ENCODE measurements around the gene PPT2. TPM values are rescaled to one million over a fixed set of nuclear protein-coding genes. Genes with fewer than 3 reads are reported as not detected.
"Not testable (repeated sequence)": the region's sequence is repeated elsewhere in the genome, so short reads cannot be mapped to it uniquely, and the experiment has no call there.

PPT2 gene
- total RNA-seq, 1 donor from 2014 or later: 9.8 TPM

- intact Hi-C loops (cut with micrococcal nuclease): not testable (repeated sequence)
Observed at GRCh38 chr6:32187725-32188380, 33.9 kb downstream of the PPT2 start.

DNA sequence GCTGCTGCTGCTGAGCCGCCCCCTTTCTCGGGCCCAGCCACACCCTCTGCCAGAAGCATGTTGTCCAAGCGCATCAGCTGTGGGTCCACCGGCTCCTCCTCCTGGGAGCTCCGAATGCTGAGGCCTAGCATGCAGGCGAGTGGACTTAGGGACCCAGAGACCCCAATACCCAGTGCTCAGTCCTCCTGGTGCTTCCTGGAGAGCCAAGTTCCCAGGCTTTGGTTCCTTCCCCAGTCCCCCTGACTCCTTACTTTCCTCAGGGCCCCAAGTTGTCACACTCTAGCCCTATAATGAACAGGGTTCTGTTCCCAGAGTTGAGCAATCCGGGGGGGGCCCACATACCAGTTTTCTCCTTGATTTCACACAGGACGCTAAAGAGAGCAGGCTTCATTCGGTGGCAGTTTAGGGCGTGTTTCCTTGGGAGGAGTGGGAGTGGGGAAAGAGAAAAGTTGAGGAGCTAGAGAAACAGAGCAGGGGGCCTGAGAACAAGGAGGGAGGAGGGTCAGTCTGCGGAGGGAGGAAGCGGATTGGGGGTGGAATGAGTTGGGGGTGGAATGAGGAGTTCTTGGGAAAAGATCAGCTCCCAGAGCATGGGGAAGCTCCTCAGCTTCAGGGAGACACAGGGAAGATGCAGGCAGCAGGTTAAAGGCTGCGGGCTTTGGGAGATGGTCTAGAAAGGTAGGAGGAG is 34.6 kb downstream of the PPT2 start:
- intact Hi-C loops (cut with micrococcal nuclease): no loop called here

- intact Hi-C loops (cut with micrococcal nuclease): no loop called here
Observed at GRCh38 chr6:32189069-32189741, 35.3 kb downstream of the PPT2 start.

GRCh38 chr6:32189742-32190053 is 35.8 kb downstream of the PPT2 start:
- intact Hi-C loops (cut with micrococcal nuclease): loop anchor here (1.0 to 10.0 kb wide), 8 partner anchors 11 to 1545 kb away; partner anchors contain the start of genes B3GALT4, C6orf136, CLIC1 and EHMT2

GRCh38 chr6:32190054-32190851 is 36.3 kb downstream of the PPT2 start, which contains the start of gene PBX2:
TSS of gene PBX2 (minus strand) at chr6:32190202. CDS start at chr6:32189915, 287 bp downstream.
- intact Hi-C loops (cut with micrococcal nuclease): loop anchor here (1.0 to 10.0 kb wide), 8 partner anchors 12 to 1545 kb away; partner anchors contain the start of genes B3GALT4, C6orf136, CLIC1 and EHMT2

GRCh38 chr6:32190911-32191677 is 37.2 kb downstream of the PPT2 start:
- intact Hi-C loops (cut with micrococcal nuclease): loop anchor here (1.0 to 10.0 kb wide), 8 partner anchors 13 to 1546 kb away; partner anchors contain the start of genes B3GALT4, C6orf136, CLIC1 and EHMT2

DNA sequence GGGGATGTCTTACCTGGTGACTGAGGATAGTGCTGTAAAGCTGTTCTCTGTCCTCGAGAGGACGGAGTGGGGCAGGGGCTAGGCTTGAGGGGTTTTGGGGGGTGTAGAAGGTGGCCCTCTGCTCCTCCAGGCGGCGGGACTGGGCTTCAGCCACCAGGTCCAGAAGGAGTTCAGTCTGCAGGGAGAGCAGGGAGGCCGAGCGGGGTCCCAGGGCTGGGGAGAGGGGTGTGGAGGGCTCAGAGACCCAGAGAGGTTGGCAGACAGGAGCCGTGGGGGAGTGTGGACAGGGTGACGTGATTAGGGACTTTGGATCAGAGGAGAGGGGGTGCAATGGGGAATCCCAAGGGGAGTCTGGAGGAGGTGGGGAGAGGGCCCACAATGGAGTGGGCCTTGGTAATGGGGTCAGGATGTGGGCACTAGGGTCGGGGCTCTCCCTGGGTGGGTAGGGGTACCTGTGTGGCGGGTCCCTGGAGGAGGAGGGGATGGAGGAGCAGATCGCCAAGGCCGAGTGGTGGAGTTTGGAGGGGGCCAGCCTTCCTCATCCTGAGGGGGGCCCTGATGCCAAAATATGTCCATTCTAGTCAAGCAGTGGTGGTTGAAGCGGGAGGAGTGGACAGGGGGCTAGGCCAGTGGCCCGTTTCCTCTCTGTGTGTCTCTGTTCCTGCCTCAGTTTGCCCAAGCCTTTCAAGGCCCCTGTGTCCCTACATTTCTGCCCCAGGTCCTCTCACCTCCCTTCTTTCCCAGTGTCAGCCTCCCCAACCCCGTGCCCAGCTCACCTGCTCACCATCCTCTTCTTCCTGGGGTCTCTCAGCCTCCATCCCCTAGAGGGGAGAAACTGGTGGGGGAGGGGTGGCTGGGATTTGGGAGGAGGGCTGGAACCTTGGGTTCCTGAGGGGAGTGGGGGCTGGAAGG is 38.0 kb downstream of the PPT2 start:
- intact Hi-C loops (cut with micrococcal nuclease): loop anchor here (1.0 to 10.0 kb wide), 7 partner anchors 73 to 1547 kb away; partner anchors contain the start of genes B3GALT4, C6orf136, CLIC1 and EHMT2

DNA sequence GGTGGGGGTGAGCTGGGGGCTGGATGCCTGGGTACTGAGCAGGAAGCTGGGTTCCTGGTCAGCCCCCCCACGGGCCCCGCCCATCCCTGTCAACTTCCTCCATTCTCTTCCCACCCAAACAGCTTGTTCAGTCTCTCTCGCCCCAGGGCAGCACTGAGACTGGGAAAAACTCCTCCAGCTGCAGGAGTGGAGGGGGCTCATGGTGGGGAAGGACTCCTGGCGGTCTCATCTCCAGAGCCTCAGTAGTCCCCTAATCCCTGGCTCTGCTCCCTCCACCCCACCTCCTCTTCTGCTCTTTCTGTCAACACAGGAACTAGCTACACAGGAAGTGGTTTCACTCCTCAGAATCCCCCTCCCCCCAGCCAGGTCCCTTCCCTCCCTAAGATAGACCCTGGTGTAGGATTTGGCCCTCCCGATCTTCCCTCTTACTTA is 38.7 kb downstream of the PPT2 start, which contains the start of gene GPSM3:
GPSM3 (minus strand) TSS at position 36 of the 432 bp plus-strand sequence. CDS start 130 bp downstream, outside the sequence.
- intact Hi-C loops (cut with micrococcal nuclease): loop anchor here (1.0 to 10.0 kb wide), 7 partner anchors 73 to 1548 kb away; partner anchors contain the start of genes B3GALT4, C6orf136, CLIC1 and EHMT2

DNA sequence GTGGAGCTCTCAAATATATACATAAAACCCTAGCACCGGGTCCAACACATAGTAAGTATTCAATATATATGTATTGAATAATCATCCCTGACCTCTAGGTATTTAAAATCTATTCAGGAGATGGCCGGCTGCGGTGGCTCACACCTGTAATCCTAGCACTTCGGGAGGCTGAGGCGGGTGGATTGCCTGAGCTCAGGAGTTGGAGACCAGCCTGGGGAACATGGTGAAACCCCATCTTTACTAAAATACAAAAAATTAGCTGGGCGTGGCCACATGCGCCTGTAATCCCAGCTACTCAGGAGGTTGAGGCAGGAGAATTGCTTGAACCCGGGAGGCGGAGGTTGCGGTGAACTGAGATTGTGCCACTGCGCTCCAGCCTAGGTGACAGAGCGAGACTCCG is 39.2 kb downstream of the PPT2 start:
- intact Hi-C loops (cut with micrococcal nuclease): loop anchor here (5.0 to 10.0 kb wide), 6 partner anchors 236 to 1548 kb away; partner anchors contain the start of genes B3GALT4, C6orf136, CLIC1 and EHMT2

- intact Hi-C loops (cut with micrococcal nuclease): loop anchor here (2.0 to 10.0 kb wide), 9 partner anchors 237 to 1550 kb away; partner anchors contain the start of genes B3GALT4, C6orf136, CLIC1 and EHMT2
Observed at GRCh38 chr6:32194388-32194787, 40.4 kb downstream of the PPT2 start.

DNA sequence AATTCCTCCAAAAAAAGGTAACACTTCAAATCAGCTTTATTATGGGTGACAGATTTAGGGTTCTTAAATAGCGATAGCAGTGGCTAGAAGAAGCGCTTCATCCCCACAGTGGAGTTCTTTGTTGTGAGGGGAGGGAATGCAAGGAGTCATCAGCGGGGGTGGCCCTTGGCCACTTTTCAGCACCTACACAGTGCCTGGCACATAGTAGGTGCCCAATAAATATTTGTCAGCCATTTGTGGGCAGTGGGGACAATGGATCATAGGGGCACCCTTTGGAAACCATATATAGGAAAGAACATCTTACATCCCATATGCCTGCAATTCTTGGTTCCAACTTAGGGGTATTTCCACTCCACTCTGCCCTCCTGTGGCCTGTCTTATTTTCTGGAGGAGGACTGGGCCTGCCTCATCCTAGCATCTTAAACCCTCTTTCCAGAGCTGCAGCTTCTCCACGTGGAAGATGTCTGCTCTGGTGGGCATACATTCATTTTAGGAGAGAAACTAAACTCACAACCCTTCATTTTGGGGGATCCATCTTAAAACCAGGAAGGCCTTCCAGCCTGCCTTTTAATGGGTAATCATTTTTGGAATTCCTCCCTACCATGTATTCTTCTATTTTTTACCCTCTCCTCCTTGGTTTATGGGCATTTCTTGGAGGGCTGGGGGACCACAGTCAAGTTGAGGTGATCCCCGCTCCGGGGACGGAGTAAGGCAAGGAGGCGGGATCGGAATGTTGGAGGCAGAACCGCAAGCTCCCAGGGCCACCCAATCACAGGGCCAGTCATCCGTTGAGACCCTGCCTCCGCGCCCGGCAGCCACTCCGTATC is 41.1 kb downstream of the PPT2 start:
- intact Hi-C loops (cut with micrococcal nuclease): loop anchor here (1.0 to 10.0 kb wide), 24 partner anchors 17 to 1550 kb away; partner anchors contain the start of genes ATP6V1G2, B3GALT4, BAG6 and BRD2

GRCh38 chr6:32195652-32195901 is 41.6 kb downstream of the PPT2 start:
- intact Hi-C loops (cut with micrococcal nuclease): loop anchor here (1.0 to 10.0 kb wide), 21 partner anchors 17 to 1551 kb away; partner anchors contain the start of genes ATP6V1G2, B3GALT4, BAG6 and BRD2

DNA sequence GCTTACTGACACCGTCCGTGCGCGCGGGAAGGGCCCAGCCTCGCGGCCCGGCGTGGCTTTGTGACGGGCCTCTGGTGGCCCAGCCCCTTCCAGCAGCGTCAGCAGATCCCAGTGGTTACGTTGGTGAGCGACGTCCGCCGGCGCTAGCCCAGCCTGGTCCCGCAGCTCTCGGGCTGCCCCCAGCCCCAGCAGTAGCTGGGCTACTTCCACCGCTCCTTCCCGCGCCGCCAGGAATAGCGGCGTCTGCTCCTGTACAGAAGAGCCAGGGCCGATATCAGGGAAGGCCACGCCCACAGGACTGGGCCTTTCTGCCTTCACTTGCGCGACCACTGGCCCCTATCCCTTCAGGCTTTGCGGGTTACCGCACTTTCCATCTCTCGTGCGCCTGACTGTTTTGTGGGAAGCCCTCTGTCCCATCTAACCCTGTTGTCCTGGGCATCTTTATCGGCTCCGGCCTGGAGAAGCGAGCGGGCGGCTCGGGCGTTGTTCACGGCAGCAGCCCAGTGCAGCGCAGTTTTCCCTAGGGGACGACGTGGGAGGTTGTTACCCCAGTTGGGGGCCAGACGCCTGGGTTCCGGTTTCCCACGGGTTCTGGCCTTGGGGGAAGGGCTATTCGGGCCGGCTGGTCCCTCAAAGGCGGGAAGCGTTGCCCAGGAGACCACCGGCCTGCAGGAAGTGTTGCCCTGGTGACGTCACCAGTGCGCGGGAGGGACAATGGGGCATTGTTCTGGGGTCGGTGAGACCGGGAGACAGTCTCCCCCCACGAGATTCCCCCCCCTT is 42.2 kb downstream of the PPT2 start:
- intact Hi-C loops (cut with micrococcal nuclease): loop anchor here (1.0 to 10.0 kb wide), 21 partner anchors 18 to 1551 kb away; partner anchors contain the start of genes ATP6V1G2, B3GALT4, BAG6 and BRD2

GRCh38 chr6:32196682-32197616 is 43.0 kb downstream of the PPT2 start:
- intact Hi-C loops (cut with micrococcal nuclease): loop anchor here (5.0 to 10.0 kb wide), 6 partner anchors 362 to 1552 kb away; partner anchors contain the start of genes ATP6V1G2, B3GALT4, BAG6 and C6orf136

DNA sequence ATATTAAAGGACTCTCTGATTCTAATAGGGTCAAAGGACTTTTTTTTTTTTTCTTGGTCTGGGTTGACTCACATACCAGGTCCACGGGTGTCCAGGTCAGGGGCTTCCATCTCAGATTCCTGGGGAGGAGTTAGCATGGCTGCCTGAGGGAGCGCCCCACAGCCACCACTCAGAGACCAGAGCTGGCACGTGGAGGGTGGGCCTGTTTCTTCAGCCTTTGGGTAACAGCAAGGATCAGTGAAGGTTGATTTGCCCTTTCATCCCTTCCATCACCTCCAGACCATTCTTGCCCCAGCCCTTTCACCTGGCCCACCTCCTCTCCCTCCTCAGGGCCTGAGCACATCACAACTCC is 44.4 kb downstream of the PPT2 start:
- intact Hi-C loops (cut with micrococcal nuclease): loop anchor here (5.0 to 10.0 kb wide), 6 partner anchors 364 to 1554 kb away; partner anchors contain the start of genes ATP6V1G2, B3GALT4, BAG6 and C6orf136

Data from T-helper 1 cell treated with Interleukin-12 subunit alpha and Interleukin-12 subunit beta and Interleukin-4 antibody, amounts not matched to agents 30 ng/mL and 1 ng/mL, for 36 hours (primary cell).